ENCODE results near the gene GALNT13.

GALNT13 gene

DNA sequence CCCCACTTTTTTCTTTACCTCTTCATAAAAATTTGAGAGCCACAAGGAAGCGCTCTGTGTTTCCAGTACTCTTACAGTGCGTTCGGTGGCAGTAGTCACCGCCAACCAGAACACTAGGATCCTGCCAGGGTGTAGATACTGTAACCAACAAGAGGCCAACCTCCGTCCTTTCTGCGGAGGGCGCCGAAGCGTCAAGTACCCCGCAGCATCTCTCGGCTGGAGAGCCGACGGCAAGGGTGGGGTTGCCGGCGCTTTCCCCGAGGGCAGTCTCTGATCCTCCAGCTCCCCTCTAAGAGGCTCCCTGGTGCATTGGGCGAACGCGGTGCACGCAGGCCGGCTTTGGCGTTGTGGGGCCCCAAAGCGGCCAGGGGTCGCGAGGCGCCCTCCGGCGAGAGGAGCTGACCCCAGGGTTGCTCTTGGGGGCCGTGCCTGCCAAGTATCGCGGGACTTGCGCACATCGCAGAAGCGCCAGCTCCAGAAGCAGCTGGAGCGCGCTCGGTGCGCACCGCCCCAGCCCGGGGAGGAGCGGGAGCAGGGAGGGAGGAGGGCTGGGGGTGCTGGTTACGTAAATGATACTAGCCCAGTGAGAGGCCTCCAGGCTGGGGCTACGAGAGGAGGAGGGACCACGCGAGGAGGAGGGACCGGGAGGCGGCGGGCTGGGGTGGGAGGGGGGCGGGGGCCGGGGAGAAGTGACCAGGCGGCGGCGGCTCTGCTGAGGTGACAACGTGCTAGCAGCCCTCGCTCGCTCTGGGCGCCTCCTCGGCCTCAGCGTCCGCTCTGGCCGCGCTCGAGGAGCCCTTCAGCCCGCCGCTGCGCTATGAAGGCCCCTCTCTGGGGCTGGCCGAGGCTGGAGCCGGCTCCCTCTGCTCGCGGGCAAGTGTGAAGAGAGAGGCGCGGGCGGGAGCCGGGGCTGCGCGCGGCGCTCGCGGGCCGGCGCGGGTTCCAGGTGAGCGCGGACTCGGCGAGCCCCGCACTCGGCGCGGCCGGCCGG, at the start of gene GALNT13:
Gene GALNT13, plus strand, starts transcription at position 692 of the 991 bp plus-strand sequence.
- DNase-seq, result peak; percentile 59

GRCh38 chr2:153823880-153824279, 47.8 kb upstream of the GALNT13 start:
- no peak for DNase-seq

- no peak for DNase-seq
Measured at GRCh38 chr2:153828335-153828734, 43.4 kb upstream of the GALNT13 start.

GRCh38 chr2:153834662-153835061, 37.1 kb upstream of the GALNT13 start:
- DNase-seq, result no peak

GRCh38 chr2:153858250-153858649, 13.5 kb upstream of the GALNT13 start:
- DNase-seq, result no peak

DNA sequence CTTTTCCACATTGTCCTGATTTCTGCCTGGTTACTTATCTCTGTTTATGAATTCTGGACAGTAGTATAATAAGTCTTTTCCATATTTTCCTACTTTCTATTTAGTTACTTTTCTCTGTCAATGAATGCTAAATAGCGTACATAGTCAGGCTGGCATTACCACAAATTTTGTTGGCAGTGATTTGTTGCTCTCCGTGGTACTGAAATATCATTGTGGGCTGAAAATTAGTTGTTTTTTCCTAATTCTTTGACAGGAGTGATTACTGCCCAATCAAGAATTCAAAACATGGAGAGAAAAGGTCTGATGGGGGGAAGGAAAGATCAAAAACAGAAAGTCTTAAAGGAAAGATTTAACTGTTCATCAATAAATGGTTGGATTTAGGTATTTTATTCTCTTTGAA, 7.7 kb upstream of the GALNT13 start:
- no peak for DNase-seq

DNA sequence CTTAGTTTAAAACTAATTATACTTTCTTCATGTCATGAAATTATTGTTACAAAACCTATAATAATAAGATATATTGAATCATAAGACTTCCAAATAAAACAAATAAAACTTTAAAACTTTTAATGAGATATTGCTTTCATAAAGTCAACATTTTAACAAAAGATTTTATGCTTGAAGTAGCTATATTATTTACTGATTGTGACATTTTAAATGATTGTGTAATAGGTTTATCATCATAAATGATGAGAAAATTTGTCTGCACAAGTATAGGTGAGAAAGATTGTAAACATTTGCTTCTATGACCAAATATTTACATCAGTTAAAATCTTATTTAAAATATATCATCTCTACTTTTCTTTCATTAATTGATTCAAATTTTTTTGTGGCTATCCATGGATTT, 5.1 kb upstream of the GALNT13 start:
- no peak for DNase-seq

GRCh38 chr2:153870308-153870707, 1.4 kb upstream of the GALNT13 start:
- DNase-seq, result peak; percentile 53

- DNase-seq, result no peak
Measured at GRCh38 chr2:153872311-153873051, 759 bp downstream of the GALNT13 start.

DNA sequence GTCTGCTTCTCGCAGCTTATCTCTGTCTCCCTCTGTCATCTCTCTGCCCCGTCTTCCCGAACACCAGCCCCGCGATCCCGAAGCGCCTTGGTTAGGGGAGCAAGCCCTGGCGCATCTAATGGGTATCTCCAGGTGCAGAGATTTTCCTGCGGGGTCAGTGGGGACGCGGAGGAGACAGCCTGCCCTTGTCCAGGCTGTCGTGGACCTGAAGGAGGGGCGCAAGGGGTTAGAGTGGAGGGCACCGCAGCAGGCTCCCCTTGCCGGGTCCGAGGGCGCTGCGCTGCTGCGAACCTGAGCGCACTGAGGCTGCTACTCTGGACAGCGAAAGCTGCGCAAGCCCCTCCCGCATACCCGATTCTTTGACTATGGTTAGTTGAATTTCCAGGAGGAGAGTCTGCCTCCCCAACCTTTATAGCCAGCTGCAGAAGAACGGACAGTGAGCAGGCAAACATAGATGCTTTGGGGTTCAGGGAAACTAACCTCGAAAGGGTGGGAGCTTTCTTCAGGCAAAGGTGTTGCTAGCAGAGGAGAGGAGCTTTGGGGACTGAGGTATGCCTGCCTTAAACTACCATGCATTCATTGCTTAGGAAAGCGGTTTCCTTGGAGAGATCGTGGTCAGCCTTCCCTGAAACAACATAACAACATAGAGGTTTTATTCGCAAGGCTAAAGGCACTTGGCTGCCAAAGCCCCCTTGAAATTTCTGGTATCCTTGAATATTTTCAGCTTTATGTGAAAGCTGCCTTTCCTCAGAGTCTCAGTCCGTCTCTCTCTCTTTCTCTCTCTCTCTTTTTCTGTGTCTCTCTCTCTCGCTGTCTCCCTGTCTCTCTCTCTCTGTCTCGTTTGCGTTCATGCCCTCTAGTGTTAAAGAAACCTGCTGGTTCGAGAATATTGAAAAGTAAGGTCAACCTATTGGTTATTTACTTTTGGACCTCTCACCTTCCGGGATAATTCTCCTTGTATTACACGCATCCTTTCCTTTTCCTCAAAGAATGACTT, 1.6 kb downstream of the GALNT13 start:
- peak; percentile 2 for DNase-seq

GRCh38 chr2:153875801-153876466, 4.2 kb downstream of the GALNT13 start:
- no peak for DNase-seq

DNA sequence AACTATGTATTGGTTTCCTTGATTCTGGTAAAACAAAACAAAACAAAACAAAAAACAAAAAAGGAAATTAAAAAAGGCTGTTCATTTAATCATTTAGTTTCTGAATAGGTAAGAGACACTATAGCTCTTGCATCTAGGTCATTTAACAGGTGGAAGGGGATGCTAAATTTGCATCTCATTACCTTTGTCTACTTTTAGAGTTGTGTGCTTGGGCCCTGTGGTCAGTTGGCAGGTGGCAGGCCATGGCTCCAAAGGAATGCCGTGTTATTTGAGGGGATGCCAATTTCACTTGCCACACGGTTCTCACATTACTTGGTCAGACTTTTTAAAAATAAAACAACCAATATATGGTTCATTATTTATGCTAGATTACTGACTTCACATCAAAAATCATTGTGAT, 9.2 kb downstream of the GALNT13 start:
- DNase-seq, result no peak

- no peak for DNase-seq
Measured at GRCh38 chr2:153886833-153887232, 15.1 kb downstream of the GALNT13 start.

DNA sequence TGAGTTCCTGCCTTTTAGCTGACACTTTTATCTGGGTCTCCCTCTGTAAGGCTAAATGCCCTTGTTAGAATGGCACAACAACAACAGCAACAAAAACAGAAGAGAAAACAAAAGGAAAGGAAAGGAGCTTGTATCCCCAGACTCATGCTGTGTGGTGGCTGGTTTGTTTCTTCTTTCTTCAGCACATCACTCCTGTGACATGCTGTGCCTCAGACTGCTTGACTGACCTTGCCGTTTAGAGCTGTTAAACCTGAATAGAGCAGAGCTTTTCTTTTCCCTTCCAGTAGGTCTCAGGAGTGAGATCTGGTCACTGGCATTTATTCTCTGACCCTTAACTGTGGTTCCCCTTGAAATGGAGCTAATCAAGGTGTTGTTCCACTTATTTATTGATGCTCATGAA, 18.9 kb downstream of the GALNT13 start:
- DNase-seq, result no peak

- DNase-seq, result no peak
Measured at GRCh38 chr2:153891051-153891450, 19.3 kb downstream of the GALNT13 start.

DNA sequence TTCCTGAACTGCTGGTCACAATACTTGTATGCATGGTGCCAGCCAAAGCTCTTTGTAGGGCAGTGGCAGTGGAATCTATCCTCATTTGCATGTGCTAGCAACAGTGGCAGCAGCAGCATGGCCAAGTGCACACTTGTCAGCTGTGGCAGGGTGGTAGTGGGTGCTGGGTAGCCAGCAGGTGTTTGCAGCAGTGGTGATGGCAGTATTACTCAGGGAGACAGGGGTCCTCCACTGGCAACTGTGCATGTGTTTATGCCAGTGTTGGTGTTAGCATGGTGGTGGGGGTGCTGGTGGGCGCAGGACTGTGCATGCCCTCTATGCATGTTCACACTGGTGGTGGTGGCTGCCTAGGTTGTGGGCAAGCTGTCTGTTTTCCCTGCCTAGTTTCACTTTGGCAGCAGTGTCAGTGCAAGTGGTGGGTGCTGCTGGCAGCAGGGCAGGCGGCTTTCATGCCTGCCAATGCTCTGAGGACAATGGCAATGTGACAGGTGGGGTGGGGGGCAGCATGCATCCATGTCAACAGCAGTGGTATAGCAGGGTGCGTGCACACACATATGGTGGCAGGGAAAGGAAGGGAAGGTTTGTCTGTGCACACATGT, 41.2 kb downstream of the GALNT13 start:
- DNase-seq, result no peak

DNA sequence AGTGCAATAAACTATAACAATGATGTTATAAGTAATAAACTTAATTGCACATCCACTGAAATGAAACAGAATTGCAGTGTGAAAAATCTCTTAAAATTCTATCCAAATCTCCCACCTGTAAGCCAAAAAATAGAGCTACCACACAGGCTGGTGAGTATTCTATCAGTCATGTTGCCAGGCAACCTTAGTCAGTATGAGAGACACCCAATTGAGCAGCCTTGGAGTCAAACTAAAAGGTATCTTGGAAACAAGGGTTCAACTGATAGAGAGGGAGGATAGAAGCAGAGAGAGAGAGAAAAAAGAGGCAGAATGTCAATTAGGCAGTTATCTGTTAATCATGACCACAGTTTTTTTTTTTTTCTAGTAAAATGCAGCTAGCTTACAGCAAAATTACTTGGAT, 45.8 kb downstream of the GALNT13 start:
- no peak for DNase-seq

DNA sequence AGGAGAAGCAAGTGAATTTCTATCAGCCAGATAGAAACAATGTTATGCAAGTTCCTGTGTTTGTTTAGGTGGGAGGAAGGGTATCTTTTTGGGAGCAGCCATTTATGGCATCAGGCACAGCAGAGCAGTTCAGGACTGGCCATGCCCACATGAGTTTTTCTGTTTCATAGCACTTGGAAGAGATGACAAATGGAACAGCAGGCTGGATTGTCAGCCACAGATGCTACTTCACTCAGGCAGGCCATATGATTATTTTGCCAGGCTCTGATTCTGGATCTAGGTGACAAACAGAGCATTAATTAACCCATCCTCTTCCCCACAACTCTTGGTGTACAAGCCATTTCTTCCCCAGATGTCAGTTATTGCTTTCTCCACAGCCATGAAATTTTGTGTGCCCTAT, 63.8 kb downstream of the GALNT13 start:
- no peak for DNase-seq

DNA sequence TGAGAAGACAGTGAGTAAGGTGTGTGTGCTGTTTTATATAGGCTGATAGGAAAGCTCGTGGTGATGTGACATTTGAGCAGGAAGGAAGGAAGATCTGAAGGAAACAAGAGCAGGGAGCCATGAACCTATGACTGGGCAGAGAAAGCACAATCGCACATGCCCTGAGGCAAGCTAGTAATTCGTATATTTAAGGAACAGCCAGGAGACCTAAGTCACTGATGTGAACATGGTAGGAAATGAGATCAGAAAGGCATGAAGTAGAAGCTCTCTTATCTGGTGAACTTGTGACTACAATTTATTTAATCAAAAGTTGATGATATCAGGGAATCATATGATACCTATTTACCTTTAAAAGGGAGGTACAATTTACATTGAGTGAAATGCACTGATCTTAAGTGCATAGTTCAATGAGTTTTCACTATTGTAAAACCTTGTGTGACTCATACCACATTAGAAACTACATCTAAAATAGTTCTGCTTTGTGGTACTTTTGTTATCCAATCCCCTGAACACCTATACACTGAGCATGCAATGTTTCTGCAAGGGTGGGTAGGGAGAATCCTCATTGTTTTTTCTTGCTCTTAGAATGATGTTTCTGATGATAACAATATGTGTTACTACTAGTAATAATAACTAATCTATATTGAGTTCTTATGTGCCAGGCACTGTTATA, 67.5 kb downstream of the GALNT13 start:
- DNase-seq, result no peak

GRCh38 chr2:153940511-153940910, 68.8 kb downstream of the GALNT13 start:
- DNase-seq, result no peak

- DNase-seq, result no peak
Measured at GRCh38 chr2:153944800-153945199, 73.1 kb downstream of the GALNT13 start.

All from NCI-H510A treated with DMSO at 0.1 percent for 48 hours (cell line).